ENCODE data around the gene CLDN12.

GRCh38 chr7:90404777-90405176, 1.5 kb downstream of the CLDN12 start:
- no peak for TF ChIP-seq FOXP2 (optimal IDR thresholded peaks at IDR 0.05; ENCODE audit: control extremely low read depth, extremely low read length, insufficient read depth)
- TF ChIP-seq EZH2 (IDR thresholded peaks at IDR 0.05), result no peak
- no peak for TF ChIP-seq POLR2AphosphoS5 (IDR thresholded peaks at IDR 0.05; ENCODE audit: borderline replicate concordance, low read depth, low read length)

All from SK-N-MC (cell line).